Cardiac muscle cell (in vitro differentiated cells and primary cell): ENCODE measurements around the gene SYT7. TPM values are rescaled to one million over a fixed set of nuclear protein-coding genes. Genes with fewer than 3 reads are reported as not detected.

Experiments
- DNase-seq, 2 donors: peaks; one replicate each; pipeline versions ENCODE4 v3.0.0 to v3.0.0-alpha.2; 2010 to 2017; ENCODE audit warnings: low read depth in 1 of 2, low spot score in 1 of 2
- H3K27ac ChIP-seq: fragments of 200-600 bp; sonication (generic); 2 replicates; pipeline ENCODE4 v1.5.1; 2016
- H3K27me3 ChIP-seq: fragments of 200-600 bp; sonication (generic); 2 replicates; pipeline ENCODE4 v1.6.0; 2016; ENCODE audit warnings: control low read depth
- H3K36me3 ChIP-seq: fragments of 200-600 bp; sonication (generic); 2 replicates; pipeline ENCODE4 v1.5.1; 2016; ENCODE audit warnings: control low read depth
- H3K4me1 ChIP-seq: fragments of 200-600 bp; sonication (generic); 2 replicates; pipeline ENCODE4 v1.8.1; 2017; ENCODE audit warnings: low read depth, mild to moderate bottlenecking, mixed run types
- H3K4me3 ChIP-seq: fragments of 200-600 bp; sonication (generic); 2 replicates; pipeline ENCODE4 v1.5.1; 2016; ENCODE audit warnings: mild to moderate bottlenecking
- H3K9me3 ChIP-seq: fragments of 200-600 bp; sonication (generic); 2 replicates; pipeline ENCODE4 v1.5.1; 2017; ENCODE audit warnings: low read depth, mild to moderate bottlenecking, control low read depth
- polyA plus RNA-seq: library from polyadenylated mRNA; unstranded; fragments of >200 nt; fragmentation: Nextera tagmentation; extraction: Ambion mirVana; gene quantifications from 2 replicates; pipeline ENCODE4 v1.2.1, GENCODE V29; 2016
- total RNA-seq: library from RNA; depleted of rRNA; stranded (reverse); fragments of >200 nt; gene quantifications from 2 replicates; pipeline ENCODE4 v1.2.3, GENCODE V29; 2016
- TF ChIP-seq, protein P1 (sequence below): IDR thresholded peaks from 2 replicates; pipeline ENCODE4 v1.5.1; 2012; ENCODE audit warnings: low read depth, mild to moderate bottlenecking, low read length

SYT7 gene
- total and polyA plus RNA-seq, 2 experiments from 2014 or later: 6.3 to 12.1 TPM

DNA sequence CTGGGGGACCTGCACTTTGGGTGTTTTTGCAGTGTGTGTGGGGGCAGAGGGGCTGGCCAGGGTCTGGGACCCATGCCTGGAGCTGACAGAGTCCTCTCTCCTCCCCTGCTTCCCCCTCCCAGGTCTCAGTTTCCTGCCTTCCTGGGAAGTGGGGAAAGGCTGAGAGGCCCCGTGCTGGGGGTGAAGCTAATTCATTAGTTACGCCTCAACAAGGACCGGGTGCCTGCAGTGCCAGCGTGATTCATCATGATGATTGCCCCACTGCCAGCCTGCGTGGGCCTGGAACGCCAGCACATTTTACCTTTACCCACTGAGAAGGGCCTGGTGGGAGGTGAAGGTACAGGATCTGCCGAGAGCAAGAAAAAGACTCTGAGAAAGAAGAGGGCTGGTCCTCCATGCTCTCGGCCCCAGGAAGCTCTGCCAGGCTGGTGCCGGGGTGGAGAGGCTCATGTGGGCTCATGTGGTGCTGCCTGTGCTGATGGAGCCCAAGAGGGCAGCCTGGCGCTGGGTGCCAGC lies 75.2 kb downstream of the SYT7 start:
- Histone ChIP-seq H3K4me3 (no peak overlapping the region), H3K27ac (no peak overlapping the region)
- TF ChIP-seq, protein P1, sequence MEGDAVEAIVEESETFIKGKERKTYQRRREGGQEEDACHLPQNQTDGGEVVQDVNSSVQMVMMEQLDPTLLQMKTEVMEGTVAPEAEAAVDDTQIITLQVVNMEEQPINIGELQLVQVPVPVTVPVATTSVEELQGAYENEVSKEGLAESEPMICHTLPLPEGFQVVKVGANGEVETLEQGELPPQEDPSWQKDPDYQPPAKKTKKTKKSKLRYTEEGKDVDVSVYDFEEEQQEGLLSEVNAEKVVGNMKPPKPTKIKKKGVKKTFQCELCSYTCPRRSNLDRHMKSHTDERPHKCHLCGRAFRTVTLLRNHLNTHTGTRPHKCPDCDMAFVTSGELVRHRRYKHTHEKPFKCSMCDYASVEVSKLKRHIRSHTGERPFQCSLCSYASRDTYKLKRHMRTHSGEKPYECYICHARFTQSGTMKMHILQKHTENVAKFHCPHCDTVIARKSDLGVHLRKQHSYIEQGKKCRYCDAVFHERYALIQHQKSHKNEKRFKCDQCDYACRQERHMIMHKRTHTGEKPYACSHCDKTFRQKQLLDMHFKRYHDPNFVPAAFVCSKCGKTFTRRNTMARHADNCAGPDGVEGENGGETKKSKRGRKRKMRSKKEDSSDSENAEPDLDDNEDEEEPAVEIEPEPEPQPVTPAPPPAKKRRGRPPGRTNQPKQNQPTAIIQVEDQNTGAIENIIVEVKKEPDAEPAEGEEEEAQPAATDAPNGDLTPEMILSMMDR: no peak

DNA sequence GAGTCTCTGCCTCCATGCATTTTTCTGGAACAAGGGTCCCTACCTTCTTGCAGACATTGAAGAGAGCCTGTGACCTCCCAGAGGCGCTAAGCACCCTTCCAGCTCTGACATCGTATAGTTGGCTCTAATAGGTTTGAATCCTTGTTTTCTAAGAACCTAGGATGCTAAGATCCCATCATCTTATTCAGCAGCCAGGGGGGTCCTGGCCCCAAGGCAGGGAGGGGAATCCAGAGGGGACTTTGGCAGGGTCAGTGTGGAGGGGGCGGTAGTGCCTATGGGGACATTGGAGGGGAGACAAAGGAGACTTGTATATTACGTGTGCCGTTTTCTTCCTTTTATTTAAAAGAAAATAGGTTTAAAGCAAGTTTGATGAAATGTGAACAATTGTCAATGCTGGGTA lies 75.8 kb downstream of the SYT7 start:
- TF ChIP-seq, protein P1: no peak
- Histone ChIP-seq H3K9me3 (no peaks in the 10 kb centered on the region), H3K4me3 (no peak overlapping the region), H3K27me3 (peaks cover 42% of the 10 kb centered on the region), H3K36me3 (no peaks in the 10 kb centered on the region), H3K4me1 (no peaks in the 10 kb centered on the region), H3K27ac (no peak overlapping the region)
- no peak for DNase-seq

More for the DNA sequence above, 75.2 kb downstream of the SYT7 start:
- Histone ChIP-seq H3K36me3 (no peaks in the 10 kb centered on the region), H3K27me3 (peaks cover 48% of the 10 kb centered on the region), H3K4me1 (no peaks in the 10 kb centered on the region), H3K9me3 (no peaks in the 10 kb centered on the region)
- no peak for DNase-seq

DNA sequence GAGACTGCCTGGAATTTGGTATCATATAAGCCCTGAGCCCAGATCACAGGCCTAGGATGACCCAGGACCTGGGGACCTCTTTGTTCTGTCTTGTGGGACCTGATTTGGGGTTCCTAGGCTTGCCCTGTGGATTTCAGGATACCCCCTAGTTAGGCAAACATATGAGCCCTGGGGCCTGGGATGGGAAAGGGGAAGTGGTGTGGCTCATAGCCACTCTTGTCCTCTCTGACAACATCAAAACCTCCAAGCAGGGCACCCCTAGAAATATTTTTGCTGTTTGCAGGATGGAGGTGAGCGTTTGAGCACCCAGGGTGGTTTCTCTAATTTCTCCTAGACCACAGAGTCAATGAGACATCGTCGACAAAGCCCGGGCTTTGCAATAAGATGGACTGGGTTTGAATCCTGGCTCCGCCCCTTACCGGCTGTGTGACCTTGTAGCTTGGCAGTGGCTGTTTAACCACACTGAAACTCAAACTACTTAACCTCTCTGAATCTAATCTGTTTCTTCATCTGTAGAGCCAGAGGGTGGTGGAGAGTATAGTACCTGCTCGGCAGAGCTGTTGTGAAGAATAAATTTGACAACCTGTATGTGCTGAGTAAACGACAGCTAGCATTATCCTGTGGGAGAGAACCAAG lies 77.6 kb downstream of the SYT7 start:
- Histone ChIP-seq H3K27me3 (peaks cover 25% of the 10 kb centered on the region), H3K4me3 (no peak overlapping the region), H3K36me3 (no peaks in the 10 kb centered on the region), H3K27ac (no peak overlapping the region), H3K4me1 (no peaks in the 10 kb centered on the region), H3K9me3 (no peaks in the 10 kb centered on the region)
- TF ChIP-seq, protein P1: no peak
- DNase-seq: no peak

DNA sequence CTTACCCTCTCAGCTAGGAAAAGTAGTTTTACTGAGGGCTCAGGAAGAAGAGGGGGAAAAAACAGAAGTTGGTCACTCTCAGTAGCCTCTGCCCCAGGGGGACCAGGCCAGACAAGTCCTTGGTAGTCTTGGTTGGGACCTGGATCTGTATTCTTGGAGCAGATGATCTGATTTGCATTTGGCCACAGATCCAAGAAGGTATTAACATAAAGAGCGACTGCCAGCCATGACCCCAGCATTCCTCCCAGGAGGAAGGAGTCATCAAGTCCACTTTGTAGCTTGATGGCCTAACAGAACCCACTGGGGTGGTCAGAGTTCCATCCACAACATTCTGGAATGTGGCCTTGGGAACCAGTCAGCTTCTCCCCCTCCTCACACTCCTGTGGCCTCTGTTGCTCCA lies 78.4 kb downstream of the SYT7 start:
- no peak for DNase-seq
- H3K9me3 ChIP-seq: no peaks in the 10 kb centered on the region
- TF ChIP-seq, protein P1: no peak

DNA sequence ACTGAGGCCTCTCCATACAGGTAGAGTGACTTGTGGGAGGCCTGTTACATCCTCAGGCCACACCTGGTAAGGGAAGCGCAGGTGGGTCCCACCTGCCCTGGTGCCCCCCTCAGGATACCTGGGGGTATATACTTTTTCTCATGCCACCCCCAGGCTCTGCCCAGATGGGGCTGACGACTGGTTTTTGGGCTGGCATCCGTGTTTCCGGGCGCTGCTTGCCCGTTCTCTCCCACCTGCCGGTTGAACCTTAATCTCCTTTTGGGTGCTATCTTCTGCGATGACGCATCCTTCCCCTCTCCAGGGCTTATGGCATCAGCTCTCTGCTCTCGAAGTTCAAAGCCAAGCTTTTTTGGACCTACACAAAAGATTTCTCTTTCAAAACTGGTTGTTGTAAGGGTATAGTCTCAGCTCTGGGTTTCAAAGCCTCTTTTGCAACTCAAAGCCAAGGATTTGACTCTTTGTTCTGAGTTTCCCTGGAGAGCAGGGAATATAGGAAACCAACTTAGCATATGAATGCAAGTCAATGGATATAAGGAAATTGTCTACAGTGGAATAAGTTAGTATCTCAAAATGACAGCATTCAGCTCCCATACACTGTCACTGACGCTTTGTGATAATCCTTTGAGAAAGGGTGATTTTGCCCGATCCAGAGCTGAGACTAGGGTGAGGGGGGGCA lies 80.9 kb downstream of the SYT7 start:
- H3K4me1 ChIP-seq: no peaks in the 10 kb centered on the region
- no peaks in the 10 kb centered on the region for H3K36me3 ChIP-seq
- no peaks in the 10 kb centered on the region for H3K9me3 ChIP-seq
- H3K27me3 ChIP-seq: no peaks in the 10 kb centered on the region
- H3K4me3 ChIP-seq: no peak overlapping the region
- H3K27ac ChIP-seq: no peak overlapping the region
- no peak for DNase-seq
- TF ChIP-seq, protein P1: no peak

More for the DNA sequence above, 78.4 kb downstream of the SYT7 start:
- Histone ChIP-seq H3K4me3 (no peak overlapping the region), H3K27me3 (peaks cover 18% of the 10 kb centered on the region), H3K27ac (no peak overlapping the region), H3K36me3 (no peaks in the 10 kb centered on the region), H3K4me1 (no peaks in the 10 kb centered on the region)
